GM19438 (cell line): ENCODE results near the gene RARB.

Experiments used
- ATAC-seq: cut with Tn5 transposase; IDR thresholded peaks from one replicate; pipeline ENCODE4 v1.9.1; 2021; ENCODE audit warnings: low read depth; ENCODE audit not compliant: unreplicated experiment

The RARB gene

GRCh38 chr3:25445731-25446130 lies 17.7 kb downstream of the RARB start:
- no peak for ATAC-seq

- no peak for ATAC-seq
These were observed 19.2 kb downstream of the RARB start for GRCh38 chr3:25447285-25447684.

GRCh38 chr3:25447925-25448324 lies 19.9 kb downstream of the RARB start:
- ATAC-seq = no peak

GRCh38 chr3:25448750-25449692 lies 21.0 kb downstream of the RARB start:
- ATAC-seq = no peak

- no peak for ATAC-seq
These were observed 21.8 kb downstream of the RARB start for GRCh38 chr3:25449857-25450256.

GRCh38 chr3:25452192-25452591 lies 24.1 kb downstream of the RARB start:
- ATAC-seq = no peak

GRCh38 chr3:25452740-25453139 lies 24.7 kb downstream of the RARB start:
- no peak for ATAC-seq

- no peak for ATAC-seq
These were observed 25.5 kb downstream of the RARB start for GRCh38 chr3:25453619-25454004.

- ATAC-seq = no peak
These were observed 26.2 kb downstream of the RARB start for GRCh38 chr3:25454005-25454927.

- ATAC-seq = no peak
These were observed 27.5 kb downstream of the RARB start for GRCh38 chr3:25455441-25456132.

- no peak for ATAC-seq
These were observed 28.9 kb downstream of the RARB start for GRCh38 chr3:25456723-25457670.

GRCh38 chr3:25457671-25458419 lies 29.8 kb downstream of the RARB start:
- ATAC-seq = no peak

- ATAC-seq = no peak
These were observed 30.4 kb downstream of the RARB start for GRCh38 chr3:25458420-25458814.

GRCh38 chr3:25460751-25461150 lies 32.7 kb downstream of the RARB start:
- ATAC-seq = peak; percentile 94

GRCh38 chr3:25461946-25462345 lies 33.9 kb downstream of the RARB start:
- no peak for ATAC-seq

GRCh38 chr3:25462495-25462894 lies 34.4 kb downstream of the RARB start:
- ATAC-seq = no peak

GRCh38 chr3:25463836-25464418 lies 35.9 kb downstream of the RARB start:
- ATAC-seq = no peak

- no peak for ATAC-seq
These were observed 37.3 kb downstream of the RARB start for GRCh38 chr3:25465266-25465860.
